Epithelial cell of prostate (primary cell): Measurements from ENCODE around the gene ANKK1.
A peak's percentile ranks its signal among the peaks of the same experiment; 100 is the strongest.

Experiments used
- DNase-seq: peaks from one replicate; pipeline ENCODE4 v3.0.0-alpha.2; 2011; ENCODE audit warnings: low read depth, low spot score
- H3K27ac ChIP-seq: fragments of 450-650 bp; 2 replicates; pipeline ENCODE4 v1.5.1; 2017; ENCODE audit warnings: mild to moderate bottlenecking

ANKK1 gene

DNA sequence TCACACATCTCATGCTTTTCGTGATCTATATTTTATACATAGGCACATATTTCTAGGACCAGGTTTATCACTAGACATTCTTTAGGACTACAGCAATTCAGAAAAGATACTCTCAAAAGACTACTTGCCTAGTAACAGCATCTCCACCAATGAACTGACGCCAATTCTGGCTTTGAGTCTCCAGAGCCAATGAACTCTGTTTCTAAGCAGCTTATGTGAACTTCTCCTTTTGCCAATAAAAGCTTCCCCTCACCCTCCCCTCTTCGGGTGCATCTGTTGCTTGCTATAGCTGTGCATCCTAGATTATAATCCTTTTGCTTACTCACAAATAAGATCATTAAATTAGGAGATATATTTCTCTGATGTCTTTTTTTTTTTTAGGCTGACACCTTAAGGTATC, 11.4 kb upstream of the ANKK1 start:
- DNase-seq: no peak
- no peak overlapping the region for H3K27ac ChIP-seq

- H3K27ac ChIP-seq: peak overlapping the region; percentile 62
- no peak for DNase-seq
Measured at GRCh38 chr11:113377681-113378412, 9.7 kb upstream of the ANKK1 start.

DNA sequence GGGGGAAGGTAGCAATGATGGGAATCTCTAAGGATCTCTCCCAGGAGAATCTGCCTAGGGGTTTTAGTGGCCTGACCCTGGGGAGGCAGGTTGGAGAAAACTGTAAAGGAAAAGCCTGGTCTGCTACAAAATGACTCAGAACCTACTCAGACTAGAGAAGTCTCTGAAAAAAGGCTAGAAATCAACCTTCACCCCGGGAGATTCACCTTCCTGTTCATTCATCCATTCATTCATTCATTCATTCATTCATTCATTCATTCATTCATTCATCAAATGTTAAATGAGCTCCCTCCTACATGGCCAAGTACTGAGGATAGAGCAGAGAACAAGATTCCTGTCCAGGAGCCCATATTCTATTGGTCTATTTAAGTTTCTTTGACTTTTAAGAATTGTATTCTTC, 8.9 kb upstream of the ANKK1 start:
- DNase-seq: no peak
- peak overlapping the region; percentile 62 for H3K27ac ChIP-seq

- no peak overlapping the region for H3K27ac ChIP-seq
- no peak for DNase-seq
Measured at GRCh38 chr11:113382121-113382520, 5.5 kb upstream of the ANKK1 start.

DNA sequence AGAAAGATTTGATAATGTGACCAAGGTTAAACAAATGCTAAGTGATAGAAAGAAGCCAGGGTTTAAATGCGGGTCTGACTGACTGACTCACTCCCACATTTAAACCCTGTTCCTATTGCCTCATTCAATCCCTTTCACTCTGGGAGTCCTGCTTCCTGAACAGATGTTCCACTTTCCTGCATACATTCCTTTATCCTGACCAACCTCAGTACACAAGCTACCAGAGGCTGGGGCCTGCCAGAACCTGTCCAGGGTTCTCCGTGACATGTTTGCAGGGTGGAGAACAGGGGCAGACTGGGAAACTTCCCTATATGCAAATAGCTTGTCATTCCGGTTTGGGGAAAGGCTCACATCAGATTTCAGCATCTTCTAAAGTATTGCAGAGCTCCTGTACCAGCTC, 3.0 kb upstream of the ANKK1 start:
- peak overlapping the region; percentile 98 for H3K27ac ChIP-seq
- peak; percentile 99 for DNase-seq

DNA sequence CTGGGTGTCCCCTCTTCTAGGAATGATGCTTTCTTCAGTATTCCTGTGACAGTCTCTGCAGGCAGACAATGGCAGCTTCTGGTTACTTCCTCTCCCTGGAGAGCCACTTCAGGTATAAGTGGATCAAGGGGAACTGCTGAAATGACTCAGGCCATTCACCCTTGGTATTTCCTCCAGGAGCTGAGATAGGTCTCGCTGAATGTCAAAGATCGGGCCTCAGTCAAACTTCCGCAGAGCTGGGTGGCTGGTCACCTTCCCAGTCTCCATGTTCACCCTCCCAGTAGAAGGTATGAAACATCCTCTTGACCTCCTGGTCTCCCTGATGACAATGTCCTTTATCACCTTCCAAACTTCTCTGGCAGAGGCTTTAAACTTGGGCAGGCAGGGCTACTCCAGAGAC, 1.8 kb upstream of the ANKK1 start:
- no peak for DNase-seq
- peak overlapping the region; percentile 98 for H3K27ac ChIP-seq

DNA sequence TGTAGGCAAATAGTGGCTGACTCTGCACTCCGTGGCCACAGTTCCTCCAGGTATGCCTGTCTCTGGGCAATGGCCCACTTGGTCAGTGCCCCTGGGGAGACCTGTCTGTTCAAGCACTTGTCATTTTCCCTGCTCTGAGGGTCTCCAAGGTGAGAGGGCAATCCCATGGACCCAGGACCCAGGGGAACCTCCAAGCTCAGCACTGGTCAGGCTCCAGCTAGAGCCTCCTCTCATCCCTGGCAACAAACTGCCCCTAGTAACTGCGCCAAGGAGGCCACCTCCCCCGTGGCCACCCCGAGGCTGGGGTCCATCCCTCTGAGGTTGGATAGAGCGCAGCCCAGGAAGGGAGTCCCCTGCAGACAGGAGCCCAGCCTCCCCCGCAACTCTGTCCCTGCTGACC, 713 bp upstream of the ANKK1 start:
- DNase-seq: no peak

GRCh38 chr11:113389272-113389671, 1.7 kb downstream of the ANKK1 start:
- H3K27ac ChIP-seq: no peak overlapping the region
- no peak for DNase-seq

More for the DNA sequence above, 713 bp upstream of the ANKK1 start:
- peak overlapping the region; percentile 98 for H3K27ac ChIP-seq

DNA sequence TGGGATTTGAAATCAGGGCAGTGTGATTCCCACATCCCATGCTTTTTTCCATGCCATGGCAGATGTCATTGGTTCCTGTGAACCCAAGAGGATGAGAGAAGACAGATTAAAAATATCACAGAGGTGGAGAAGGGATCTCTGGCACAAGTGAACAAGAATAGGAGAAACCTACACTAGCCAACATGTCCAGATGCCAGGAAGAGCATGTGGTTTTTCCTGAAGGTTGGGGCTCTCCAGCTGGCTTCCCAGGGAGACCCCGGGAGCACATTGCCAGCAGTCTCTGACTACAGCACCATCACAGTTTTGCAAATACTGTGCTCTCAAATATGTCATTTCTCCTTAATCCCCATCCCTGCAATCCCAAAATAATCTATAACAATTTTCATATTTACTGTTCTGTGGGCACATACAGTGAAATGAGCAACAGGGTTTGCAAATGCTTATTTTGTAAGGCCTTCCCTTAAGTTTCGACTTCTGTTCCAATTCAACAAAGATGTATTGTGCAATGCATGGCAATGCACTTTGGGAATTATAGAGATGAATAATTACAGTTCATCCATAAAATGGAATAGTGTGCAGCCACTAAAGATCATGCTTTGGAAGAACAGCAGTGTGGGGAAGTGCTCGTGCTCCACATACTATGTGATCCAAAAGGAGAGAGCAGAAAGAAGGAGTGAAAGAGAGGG, 4.8 kb downstream of the ANKK1 start:
- no peak overlapping the region for H3K27ac ChIP-seq
- no peak for DNase-seq

GRCh38 chr11:113393501-113393985, 6.0 kb downstream of the ANKK1 start:
- DNase-seq: no peak
- H3K27ac ChIP-seq: no peak overlapping the region

DNA sequence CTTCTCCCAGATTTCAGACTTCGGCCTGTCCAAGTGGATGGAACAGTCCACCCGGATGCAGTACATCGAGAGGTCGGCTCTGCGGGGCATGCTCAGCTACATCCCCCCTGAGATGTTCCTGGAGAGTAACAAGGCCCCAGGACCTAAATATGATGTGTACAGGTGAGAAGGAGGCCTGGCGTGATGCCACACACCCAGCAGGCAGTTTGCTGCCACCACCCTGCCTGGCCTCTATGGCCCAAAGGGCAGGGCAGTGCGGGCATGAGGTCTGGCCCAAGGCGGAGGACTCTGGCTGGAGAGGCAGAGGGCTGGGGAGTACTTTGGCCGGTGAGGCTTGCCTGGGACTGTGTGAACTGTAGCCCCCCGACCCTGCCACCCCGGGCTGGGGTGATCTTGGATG, 7.3 kb downstream of the ANKK1 start:
- no peak for DNase-seq
- no peak overlapping the region for H3K27ac ChIP-seq

GRCh38 chr11:113395782-113396336, 8.3 kb downstream of the ANKK1 start:
- H3K27ac ChIP-seq: no peak overlapping the region
- no peak for DNase-seq

DNA sequence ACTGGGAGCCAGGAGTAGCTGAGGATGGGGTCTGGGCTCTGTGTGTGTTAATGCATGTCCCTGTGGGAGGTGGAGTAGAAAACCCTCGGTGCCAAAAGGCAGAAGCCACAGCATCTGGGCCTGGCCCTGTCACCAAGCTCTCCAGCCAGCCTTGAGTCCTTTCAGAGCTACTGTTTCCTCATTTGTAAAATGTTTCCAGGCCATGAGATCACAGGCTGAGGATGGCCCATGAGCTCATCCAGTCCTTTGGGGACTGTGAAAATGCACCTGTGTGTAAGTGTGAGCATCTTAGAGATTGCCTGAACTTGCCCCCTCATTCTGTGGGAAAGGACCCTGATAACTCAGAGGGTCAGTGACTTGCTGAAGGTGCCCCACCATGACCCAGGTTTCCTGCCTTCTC, 9.1 kb downstream of the ANKK1 start:
- no peak overlapping the region for H3K27ac ChIP-seq
- no peak for DNase-seq

GRCh38 chr11:113397212-113397611, 9.6 kb downstream of the ANKK1 start:
- DNase-seq: no peak
- H3K27ac ChIP-seq: no peak overlapping the region

DNA sequence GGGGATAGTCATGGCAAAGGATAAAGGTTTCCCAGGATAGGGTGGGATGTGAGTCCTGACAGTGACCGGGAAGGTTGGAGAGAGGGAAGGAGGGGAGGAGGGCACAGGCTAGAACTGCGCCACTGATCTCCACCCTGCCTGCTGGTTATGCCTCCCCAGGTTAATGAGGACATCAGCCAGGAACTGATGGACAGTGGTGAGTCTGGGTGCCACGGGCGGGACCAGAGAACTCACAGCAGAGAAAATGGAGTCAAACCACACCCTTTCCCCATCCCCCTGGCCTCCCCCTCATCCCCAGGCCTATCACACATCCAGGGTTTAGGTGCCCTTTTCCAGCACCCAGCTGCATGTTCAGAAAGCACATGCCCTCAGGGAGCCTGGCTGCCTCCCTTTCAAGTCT, 10.2 kb downstream of the ANKK1 start:
- H3K27ac ChIP-seq: no peak overlapping the region
- DNase-seq: no peak

DNA sequence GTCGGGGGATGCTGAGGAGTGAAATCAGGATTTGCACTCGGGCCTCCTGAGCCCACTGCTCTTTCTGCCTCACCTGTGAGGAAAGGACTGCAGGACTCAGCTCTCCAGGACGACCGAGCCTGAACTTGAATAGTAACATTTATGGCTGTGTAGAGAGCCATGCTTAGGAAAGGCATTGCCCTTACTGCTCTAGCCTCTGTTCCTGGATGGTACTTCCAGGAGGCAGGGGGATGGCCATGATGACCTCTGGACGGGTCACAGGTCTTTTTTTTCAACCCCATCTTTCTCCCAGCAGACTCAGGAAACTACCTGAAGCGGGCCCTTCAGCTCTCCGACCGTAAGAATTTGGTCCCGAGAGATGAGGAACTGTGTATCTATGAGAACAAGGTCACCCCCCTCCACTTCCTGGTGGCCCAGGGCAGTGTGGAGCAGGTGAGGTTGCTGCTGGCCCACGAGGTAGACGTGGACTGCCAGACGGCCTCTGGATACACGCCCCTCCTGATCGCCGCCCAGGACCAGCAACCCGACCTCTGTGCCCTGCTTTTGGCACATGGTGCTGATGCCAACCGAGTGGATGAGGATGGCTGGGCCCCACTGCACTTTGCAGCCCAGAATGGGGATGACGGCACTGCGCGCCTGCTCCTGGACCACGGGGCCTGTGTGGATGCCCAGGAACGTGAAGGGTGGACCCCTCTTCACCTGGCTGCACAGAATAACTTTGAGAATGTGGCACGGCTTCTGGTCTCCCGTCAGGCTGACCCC, 11.3 kb downstream of the ANKK1 start:
- no peak for DNase-seq
- no peak overlapping the region for H3K27ac ChIP-seq

DNA sequence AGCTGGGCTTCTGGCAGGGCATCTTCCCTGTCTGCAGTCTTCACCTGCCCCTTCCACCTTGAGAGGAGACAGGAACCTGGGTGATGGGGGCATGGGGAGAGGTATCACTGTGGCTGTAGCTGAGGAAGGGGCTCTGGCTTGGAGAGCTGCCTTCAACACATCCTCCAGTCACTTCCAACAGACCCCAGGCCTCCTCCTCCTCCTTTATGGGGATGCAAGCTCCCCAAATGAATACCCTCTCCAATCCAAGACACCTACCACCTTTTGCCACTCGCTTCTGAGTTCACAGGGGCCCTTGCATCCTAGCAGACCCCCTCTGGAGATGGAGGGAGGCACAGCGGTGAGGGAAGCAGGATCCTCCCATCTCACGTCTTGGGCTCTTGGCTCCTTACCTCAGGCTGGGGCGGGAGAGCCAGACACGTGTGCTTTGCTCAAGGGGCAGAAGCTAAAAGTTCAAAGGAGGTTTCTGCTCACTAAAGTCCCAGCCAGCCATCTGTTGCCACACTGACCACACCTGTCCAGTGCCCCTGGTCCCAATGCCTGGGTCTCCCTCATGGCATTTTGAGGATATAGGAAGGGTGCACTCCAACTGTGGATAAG, 13.2 kb downstream of the ANKK1 start:
- H3K27ac ChIP-seq: no peak overlapping the region
- no peak for DNase-seq

- DNase-seq: peak; percentile 88
- no peak overlapping the region for H3K27ac ChIP-seq
Measured at GRCh38 chr11:113401718-113402117, 14.1 kb downstream of the ANKK1 start.

DNA sequence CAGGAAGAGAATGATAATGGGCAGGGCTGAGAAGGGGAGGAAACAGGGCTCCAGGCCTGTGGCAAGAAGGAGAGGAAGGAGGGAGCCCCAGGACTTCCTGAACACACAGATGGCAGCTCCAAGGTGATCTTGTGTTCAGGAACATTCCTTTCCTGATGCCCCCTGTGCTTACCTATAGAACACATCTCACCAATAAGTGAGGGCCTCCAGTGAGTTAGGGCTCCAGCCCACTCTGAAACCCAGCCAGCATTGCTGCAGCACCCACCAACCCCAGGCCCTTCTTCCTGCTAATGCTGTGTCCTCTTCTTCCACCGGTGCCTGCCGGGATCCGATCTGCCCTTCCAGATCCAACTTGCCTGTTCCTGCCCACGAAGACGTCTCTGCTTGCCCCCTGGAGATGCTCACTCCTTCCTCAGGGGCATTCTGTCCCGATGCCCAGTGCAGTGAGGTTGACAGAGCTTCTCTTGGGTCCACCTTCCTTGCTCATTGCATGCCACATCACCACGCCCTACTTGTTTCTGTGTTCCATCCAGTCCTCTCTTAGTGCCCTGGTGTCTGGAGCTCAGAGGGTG, 17.4 kb downstream of the ANKK1 start:
- no peak overlapping the region for H3K27ac ChIP-seq
- DNase-seq: no peak
